Glutamatergic neuron (in vitro differentiated cells): ENCODE measurements around the gene FKBP6. TPM values are rescaled to one million over a fixed set of nuclear protein-coding genes. Genes with fewer than 3 reads are reported as not detected.
"Not testable (repeated sequence)": the region's sequence is repeated elsewhere in the genome, so short reads cannot be mapped to it uniquely, and the experiment has no call there.

Experiments used
- DNase-seq: peaks from one replicate; pipeline ENCODE4 v3.0.0; 2022
- H3K27ac Mint-ChIP-seq: one replicate; pipeline ENCODE4 v1.8.0; 2020; ENCODE audit warnings: mild to moderate bottlenecking, mixed read lengths, inconsistent platforms; ENCODE audit not compliant: unreplicated experiment
- H3K27me3 Mint-ChIP-seq: one replicate; pipeline ENCODE4 v1.8.0; 2020; ENCODE audit warnings: mild to moderate bottlenecking, moderate library complexity, mixed read lengths, inconsistent platforms; ENCODE audit not compliant: unreplicated experiment
- H3K36me3 Mint-ChIP-seq: one replicate; pipeline ENCODE4 v1.8.0; 2020; ENCODE audit warnings: mild to moderate bottlenecking, mixed read lengths, inconsistent platforms; ENCODE audit not compliant: unreplicated experiment
- H3K4me1 Mint-ChIP-seq: one replicate; pipeline ENCODE4 v1.8.0; 2020; ENCODE audit warnings: mild to moderate bottlenecking, low read depth, mixed read lengths, inconsistent platforms; ENCODE audit not compliant: unreplicated experiment
- H3K4me3 Mint-ChIP-seq: one replicate; pipeline ENCODE4 v1.8.0; 2020; ENCODE audit warnings: mild to moderate bottlenecking, mixed read lengths, inconsistent platforms; ENCODE audit not compliant: unreplicated experiment
- H3K9me3 Mint-ChIP-seq: one replicate; pipeline ENCODE4 v1.8.0; 2020; ENCODE audit warnings: mild to moderate bottlenecking, moderate library complexity, mixed read lengths, inconsistent platforms; ENCODE audit not compliant: unreplicated experiment
- CTCF ChIP-seq: fragments of 200-600 bp; sonication (generic); IDR thresholded peaks from one replicate; pipeline ENCODE4 v1.5.0; 2021; ENCODE audit not compliant: partially characterized antibody, unreplicated experiment
- total RNA-seq: library from RNA; stranded (reverse); fragmentation: NEBNext Ultra II Directional; extraction: Animal tissue kit (Norgen Biotek cat#: 25700); gene quantifications from one replicate; pipeline ENCODE4 v1.2.1, GENCODE V29; 2021; ENCODE audit not compliant: unreplicated experiment

Gene FKBP6
- total RNA-seq, 1 donor from 2014 or later: not detected

- Mint-ChIP-seq H3K4me1 (no peaks in the 10 kb centered on the region), H3K36me3 (no peaks in the 10 kb centered on the region), H3K27me3 (peaks cover 10% of the 10 kb centered on the region), H3K27ac (no peak overlapping the region), H3K9me3 (peaks cover 1% of the 10 kb centered on the region), H3K4me3 (no peak overlapping the region)
- no peak for TF ChIP-seq CTCF
- no peak for DNase-seq
These were observed 45.8 kb downstream of the FKBP6 start for GRCh38 chr7:73373741-73374140.

GRCh38 chr7:73376262-73376661 lies 48.3 kb downstream of the FKBP6 start:
- H3K4me3 Mint-ChIP-seq, H3K27ac Mint-ChIP-seq, H3K9me3 Mint-ChIP-seq, H3K36me3 Mint-ChIP-seq, H3K27me3 Mint-ChIP-seq, DNase-seq, H3K4me1 Mint-ChIP-seq: not testable (repeated sequence)

GRCh38 chr7:73376671-73377412 lies 48.9 kb downstream of the FKBP6 start:
- Mint-ChIP-seq H3K4me3 (no peak overlapping the region), H3K27me3 (peaks cover 8% of the 10 kb centered on the region), H3K4me1 (no peaks in the 10 kb centered on the region), H3K36me3 (no peaks in the 10 kb centered on the region), H3K27ac (no peak overlapping the region), H3K9me3 (peaks cover 1% of the 10 kb centered on the region)
- no peak for DNase-seq
- no peak for TF ChIP-seq CTCF

GRCh38 chr7:73377413-73378200 lies 49.6 kb downstream of the FKBP6 start:
- H3K27me3 Mint-ChIP-seq, H3K4me1 Mint-ChIP-seq, H3K9me3 Mint-ChIP-seq, DNase-seq, H3K27ac Mint-ChIP-seq, H3K4me3 Mint-ChIP-seq, H3K36me3 Mint-ChIP-seq: not testable (repeated sequence)

- Mint-ChIP-seq H3K4me3 (no peak overlapping the region), H3K27ac (no peak overlapping the region), H3K36me3 (peaks cover 11% of the 10 kb centered on the region), H3K9me3 (peaks cover 3% of the 10 kb centered on the region), H3K4me1 (no peaks in the 10 kb centered on the region), H3K27me3 (peaks cover 2% of the 10 kb centered on the region)
- no peak for DNase-seq
- no peak for TF ChIP-seq CTCF
These were observed 55.1 kb downstream of the FKBP6 start for GRCh38 chr7:73382934-73383503.
